ENCODE results near the gene WDR53.

GRCh38 chr3:196554205-196554604 is 14.1 kb downstream of the WDR53 start:
- no peak for TF ChIP-seq TAF1 (IDR thresholded peaks at IDR 0.05; ENCODE audit: control insufficient read depth, extremely low read depth, insufficient read depth, low read length, severe bottlenecking)
- TF ChIP-seq CTCF (IDR thresholded peaks at IDR 0.05 in 2 of 3, conservative IDR thresholded peaks at IDR 0.05 in 1 of 3; ENCODE audit: insufficient read depth in 2 of 3, low read depth in 1 of 3, low read length in 3 of 3) = no peak
- no peak for TF ChIP-seq SRSF9 (IDR thresholded peaks at IDR 0.05; ENCODE audit: borderline replicate concordance, low read depth, low read length)
- no peak for TF ChIP-seq TRIM25 (IDR thresholded peaks at IDR 0.05; ENCODE audit: borderline replicate concordance)
